Epithelial cell of proximal tubule (primary cell): ENCODE measurements around the gene COL26A1. TPM values are rescaled to one million over a fixed set of nuclear protein-coding genes. Genes with fewer than 3 reads are reported as not detected.

Experiments
- DNase-seq: peaks from one replicate; pipeline ENCODE4 v3.0.0-alpha.2; 2011; ENCODE audit warnings: low read depth
- H3K4me3 ChIP-seq: 2 replicates; pipeline ENCODE4 v1.5.1; 2011; ENCODE audit warnings: low read depth, mild to moderate bottlenecking, low read length
- CTCF ChIP-seq: conservative IDR thresholded peaks from 2 replicates; pipeline ENCODE4 v1.5.1; 2012; ENCODE audit warnings: low read depth, mild to moderate bottlenecking, low read length
- total RNA-seq: library from RNA; depleted of rRNA; stranded (reverse); fragments of >200 nt; gene quantifications from 2 replicates; pipeline ENCODE4 v1.2.3, GENCODE V29; 2015

Gene COL26A1
- total RNA-seq, 1 donor from 2014 or later, result not detected

DNA sequence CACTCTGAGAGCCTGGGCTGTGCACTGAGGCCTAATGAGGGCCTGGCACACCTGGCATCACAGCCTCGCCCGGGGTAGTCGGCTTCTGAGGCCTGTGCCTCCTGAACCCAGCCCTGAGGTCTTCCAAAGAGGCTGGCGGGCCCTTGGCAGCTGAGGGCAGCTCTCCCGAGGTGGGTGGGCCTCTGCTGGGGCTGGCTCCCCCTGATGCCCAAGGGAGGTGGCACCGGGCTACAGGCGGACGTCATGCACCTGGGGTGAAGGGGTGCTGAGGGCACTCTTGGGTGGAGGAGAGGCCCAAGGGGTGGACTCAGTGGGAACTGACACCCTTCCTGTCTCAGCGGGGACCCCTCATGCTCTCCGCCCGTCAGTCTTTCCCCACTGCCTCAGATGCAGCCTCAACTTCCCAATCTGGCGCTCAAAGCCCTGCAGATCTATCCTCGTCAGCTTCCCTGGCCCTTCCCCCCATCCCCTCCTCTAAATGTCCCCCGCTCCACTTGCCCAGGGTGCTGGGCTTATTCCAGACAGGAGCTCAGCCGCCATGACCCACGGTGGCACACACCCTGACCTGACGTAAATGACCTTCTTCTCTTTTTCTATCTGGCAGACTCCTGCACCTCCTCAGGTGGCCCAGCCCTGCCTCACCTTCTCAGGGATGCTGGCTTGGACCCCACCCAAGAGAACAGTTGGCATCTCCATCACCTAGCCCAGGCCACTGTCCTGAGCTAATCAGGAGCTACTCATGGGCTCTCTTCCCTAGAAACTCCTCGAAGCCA, 228.2 kb downstream of the COL26A1 start:
- no peak overlapping the region for H3K4me3 ChIP-seq
- DNase-seq, result no peak
- no peak for TF ChIP-seq CTCF

- TF ChIP-seq CTCF, result no peak
- no peak for DNase-seq
Observed at GRCh38 chr7:101591504-101591903, 228.8 kb downstream of the COL26A1 start.

GRCh38 chr7:101593556-101593955, 230.9 kb downstream of the COL26A1 start:
- DNase-seq, result no peak
- TF ChIP-seq CTCF, result no peak
- no peak overlapping the region for H3K4me3 ChIP-seq

More at GRCh38 chr7:101591504-101591903, 228.8 kb downstream of the COL26A1 start:
- H3K4me3 ChIP-seq, result no peak overlapping the region

DNA sequence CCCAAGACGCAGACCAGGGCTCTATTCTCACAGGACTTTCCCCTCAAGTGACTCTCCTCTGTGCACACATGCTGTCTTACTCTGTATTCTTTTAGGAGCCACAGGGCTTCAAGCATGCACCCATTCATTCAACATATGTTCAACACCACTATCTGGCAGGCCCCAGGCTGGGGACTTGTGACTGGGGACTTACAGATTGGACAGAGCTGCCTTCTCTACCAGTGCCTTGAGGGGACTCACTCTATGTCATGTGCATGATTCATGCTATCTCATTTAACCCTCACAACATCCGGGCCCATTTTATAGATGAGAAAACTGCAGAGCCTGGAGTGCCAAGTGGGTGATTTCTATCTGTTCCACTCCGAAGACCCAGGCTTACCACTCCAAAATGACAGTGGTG, 232.1 kb downstream of the COL26A1 start:
- no peak for DNase-seq

DNA sequence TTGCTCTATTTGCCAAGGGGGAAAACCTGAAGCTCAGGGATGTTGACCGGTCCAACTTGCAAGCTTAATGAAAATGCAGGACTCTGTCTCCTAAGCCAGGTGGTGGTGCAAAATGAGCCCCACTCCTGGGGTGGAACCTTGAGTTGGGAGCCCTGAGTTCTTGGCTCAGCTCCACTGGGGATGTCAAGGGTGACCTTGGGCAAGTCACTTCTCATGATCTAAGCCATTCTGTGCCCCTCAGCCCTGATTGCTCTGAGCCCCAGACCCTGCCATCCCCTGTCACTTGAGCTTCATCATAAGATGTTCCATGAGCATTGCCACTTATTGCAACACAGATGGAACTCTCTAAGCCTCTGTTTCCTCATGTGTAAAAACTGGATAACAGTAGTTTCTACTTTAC, 232.6 kb downstream of the COL26A1 start:
- no peak overlapping the region for H3K4me3 ChIP-seq
- no peak for TF ChIP-seq CTCF
- DNase-seq, result no peak

More for the DNA sequence above, 232.1 kb downstream of the COL26A1 start:
- H3K4me3 ChIP-seq, result no peak overlapping the region
- no peak for TF ChIP-seq CTCF

DNA sequence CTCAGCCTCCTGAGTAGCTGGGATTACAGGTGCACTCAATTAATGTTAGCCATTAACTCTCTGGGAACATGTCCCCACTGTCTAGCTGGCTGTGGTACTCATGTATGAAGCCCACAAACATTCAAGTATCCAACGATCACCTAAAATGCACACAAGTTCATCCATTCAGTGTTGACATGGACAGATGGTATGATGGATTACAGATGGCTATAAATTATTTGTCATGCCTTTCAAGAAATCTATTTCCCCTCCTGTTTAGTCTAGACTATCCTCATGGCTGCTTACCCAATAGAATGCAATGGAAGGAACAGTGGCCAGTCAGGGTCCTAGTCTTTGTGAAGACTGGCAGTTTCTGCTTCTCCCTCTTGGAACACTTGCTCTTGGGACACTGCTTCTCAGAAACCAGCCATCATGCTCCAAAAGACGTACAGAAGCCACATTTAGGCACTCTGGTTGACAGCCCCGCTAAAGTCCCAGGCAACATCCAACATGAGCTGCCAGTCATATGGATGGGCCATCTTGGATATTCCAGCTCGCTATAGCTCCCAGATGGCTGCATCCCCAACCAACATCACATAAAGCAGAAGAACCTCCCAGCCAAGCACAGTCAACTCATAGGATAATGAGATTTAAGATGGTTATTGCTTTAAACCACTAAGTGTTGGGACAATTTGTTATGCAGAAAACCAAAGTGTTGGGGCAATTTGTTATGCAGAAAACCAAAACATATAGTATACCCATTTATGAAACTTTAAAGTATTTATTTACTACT, 233.3 kb downstream of the COL26A1 start:
- no peak overlapping the region for H3K4me3 ChIP-seq
- TF ChIP-seq CTCF, result no peak
- DNase-seq, result no peak
